HCT116 (cell line): Measurements from ENCODE around the gene KCNQ4. TPM values are rescaled to one million over a fixed set of nuclear protein-coding genes. Genes with fewer than 3 reads are reported as not detected.

ENCODE experiments used
- ATAC-seq: fragments of 200-7000 bp; cut with Tn5 transposase; 2 replicates; pipeline ENCODE4 v1.9.1; 2020; ENCODE audit warnings: mild to moderate bottlenecking, moderate library complexity
- BruUV-seq: library from RNA; stranded (reverse); fragments of 400-500 nt; replicated peaks from 2 replicates; lab custom pipeline; 2021; lab: Mats Ljungman, UMichigan
- CTCF ChIA-PET: fragments of 300-600 bp; sonication (Branson Sonifier 250); formaldehyde crosslinking; loops from one replicate; lab custom pipeline; 2021; ENCODE audit warnings: antibody characterized with exemption; lab: Charles Lee
- POLR2A ChIA-PET: fragments of 300-600, 350-600 bp; sonication (Branson Sonifier 250); formaldehyde crosslinking; loops from one replicate; lab custom pipeline; 2021; ENCODE audit warnings: antibody characterized with exemption; lab: Charles Lee
- RAD21 ChIA-PET, 2 experiments: fragments of 300-600 bp; sonication (Branson Sonifier 250); formaldehyde crosslinking; loops; one replicate each; lab custom pipeline; 2023; ENCODE audit warnings: low total read pairs in 2 of 2; ENCODE audit not compliant: uncharacterized antibody in 2 of 2, unreplicated experiment in 2 of 2, low non-redundant PET in 1 of 2; lab: Charles Lee
- DNase-seq: peaks from one replicate; pipeline ENCODE4 v3.0.0-alpha.2; 2010; ENCODE audit warnings: low read depth, low spot score
- H2AFZ ChIP-seq: fragments of 200-600 bp; shearing (Covaris generic), sonication (generic); 2 replicates; pipeline ENCODE4 v1.6.1; 2017; ENCODE audit warnings: low read depth, mixed run types, mixed read lengths, antibody characterized with exemption, low read length; ENCODE audit not compliant: poor library complexity, severe bottlenecking
- H3K27ac ChIP-seq: 2 replicates; pipeline ENCODE4 v1.5.1; 2012; ENCODE audit warnings: low read depth, low read length
- H3K27me3 ChIP-seq: fragments of 200-600 bp; sonication (generic); 2 replicates; pipeline ENCODE4 v1.6.1; 2016; ENCODE audit warnings: mixed run types, low read length, mixed read lengths; ENCODE audit not compliant: insufficient read depth
- H3K36me3 ChIP-seq, 2 experiments: fragments of 200-500 bp in 1 of 2; fragments of 200-600 bp in 1 of 2; sonication (Bioruptor generic) in 1 of 2; sonication (generic) in 1 of 2; 2 replicates each; pipeline versions ENCODE4 v1.5.1 to v1.6.1; 2014 to 2016; ENCODE audit warnings: low read length in 2 of 2, inconsistent platforms in 1 of 2, mixed read lengths in 1 of 2, mixed run types in 1 of 2; ENCODE audit not compliant: insufficient read depth in 2 of 2, control insufficient read depth in 1 of 2
- H3K4me1 ChIP-seq, 2 experiments: fragments of 200-600 bp in 1 of 2; sonication (generic) in 1 of 2; 2 replicates each; pipeline versions ENCODE4 v1.5.1 to v1.6.1; 2012 to 2017; ENCODE audit warnings: low read length in 2 of 2, inconsistent platforms in 1 of 2, mild to moderate bottlenecking in 1 of 2, mixed read lengths in 1 of 2, mixed run types in 1 of 2, moderate library complexity in 1 of 2; ENCODE audit not compliant: insufficient read depth in 2 of 2, control insufficient read depth in 1 of 2
- H3K4me2 ChIP-seq: fragments of 200-600 bp; sonication (generic); 2 replicates; pipeline ENCODE4 v1.6.1; 2017; ENCODE audit warnings: mixed run types, low read length, mixed read lengths
- H3K4me3 ChIP-seq, 2 experiments: fragments of 200-600 bp in 1 of 2; sonication (generic) in 1 of 2; replicated peaks in 1 of 2; 2 replicates each; pipeline ENCODE4 v1.5.1; 2011 to 2016; ENCODE audit warnings: low read length in 2 of 2, control low read depth in 1 of 2, low read depth in 1 of 2, mild to moderate bottlenecking in 1 of 2, mixed read lengths in 1 of 2, mixed run types in 1 of 2
- H3K79me2 ChIP-seq: fragments of 200-600 bp; sonication (generic); 2 replicates; pipeline ENCODE4 v1.6.1; 2017; ENCODE audit warnings: mild to moderate bottlenecking, mixed run types, low read length, moderate library complexity, mixed read lengths; ENCODE audit not compliant: insufficient read depth
- H3K9ac ChIP-seq: fragments of 200-600 bp; sonication (generic); 2 replicates; pipeline ENCODE4 v1.6.1; 2016; ENCODE audit warnings: low read length, mixed read lengths
- H3K9me2 ChIP-seq: fragments of 200-600 bp; sonication (generic), shearing (Covaris generic); 2 replicates; pipeline ENCODE4 v1.6.1; 2017; ENCODE audit warnings: mixed run types, mild to moderate bottlenecking, moderate library complexity; ENCODE audit not compliant: insufficient read depth
- H3K9me3 ChIP-seq, 2 experiments: fragments of 200-500 bp in 1 of 2; fragments of 200-600 bp in 1 of 2; sonication (Bioruptor generic) in 1 of 2; sonication (generic) in 1 of 2; 2 replicates each; pipeline ENCODE4 v1.6.1; 2014 to 2017; ENCODE audit warnings: low read length in 2 of 2, mixed read lengths in 2 of 2, inconsistent platforms in 1 of 2, low read depth in 1 of 2, mild to moderate bottlenecking in 1 of 2, mixed run types in 1 of 2, moderate library complexity in 1 of 2; ENCODE audit not compliant: control insufficient read depth in 1 of 2, insufficient read depth in 1 of 2
- H4K20me1 ChIP-seq: fragments of 200-600 bp; sonication (generic), shearing (Covaris generic); 2 replicates; pipeline ENCODE4 v1.6.1; 2017; ENCODE audit warnings: mixed run types, mild to moderate bottlenecking, moderate library complexity; ENCODE audit not compliant: insufficient read depth
- CBX3 ChIP-seq: IDR thresholded peaks from 2 replicates; pipeline ENCODE4 v1.6.1; 2012; ENCODE audit warnings: low read depth
- CEBPB ChIP-seq: IDR thresholded peaks from 2 replicates; pipeline ENCODE4 v1.6.1; 2012; ENCODE audit warnings: low read depth
- CTCF ChIP-seq, 3 experiments: fragments of 200-600 bp in 1 of 3; sonication (generic) in 1 of 3; IDR thresholded peaks in 2 of 3; conservative IDR thresholded peaks in 1 of 3; 2 replicates each; pipeline ENCODE4 v1.5.1; 2012 to 2017; ENCODE audit warnings: low read depth in 2 of 3, low read length in 2 of 3, antibody characterized with exemption in 1 of 3, borderline replicate concordance in 1 of 3, control low read depth in 1 of 3, mild to moderate bottlenecking in 1 of 3, mixed read lengths in 1 of 3, mixed run types in 1 of 3, moderate library complexity in 1 of 3; ENCODE audit not compliant: insufficient read depth in 1 of 3
- SRF ChIP-seq: IDR thresholded peaks from 2 replicates; pipeline ENCODE4 v1.6.1; 2012; ENCODE audit warnings: low read depth
- intact Hi-C: fragments of 100-400 bp; cut with micrococcal nuclease; formaldehyde crosslinking; loops from 2 replicates; pipeline ENCODE4 v1.10.0; 2022
- total RNA-seq: library from RNA; stranded (reverse); gene quantifications from one replicate; pipeline ENCODE4 v1.2.1, GENCODE V29; 2021; ENCODE audit not compliant: unreplicated experiment

Gene KCNQ4
- total RNA-seq, 1 experiment from 2014 or later, result 4.1 TPM

- Histone ChIP-seq H3K79me2 (no peaks in the 10 kb centered on the region), H2AFZ (no peak overlapping the region), H4K20me1 (no peaks in the 10 kb centered on the region), H3K9me3 (peaks cover 0 to 8% of the 10 kb centered on the region in 2 experiments; a peak in 1 of 4 replicates), H3K27me3 (no peaks in the 10 kb centered on the region), H3K9me2 (no peaks in the 10 kb centered on the region), H3K36me3 (no peaks in the 10 kb centered on the region), H3K4me3 (no peak overlapping the region), H3K9ac (no peak overlapping the region), H3K4me2 (no peak overlapping the region), H3K4me1 (peaks cover 0 to 21% of the 10 kb centered on the region in 2 experiments; a peak in 1 of 4 replicates), H3K27ac (no peak overlapping the region)
- DNase-seq (no peak), ATAC-seq (no peak)
- intact Hi-C loops, result no loop called here
- POLR2A ChIA-PET, result no interaction called here
- BruUV-seq, result no TSS peak
- TF ChIP-seq CTCF (IDR thresholded peaks at IDR 0.05 in 2 of 3, conservative IDR thresholded peaks at IDR 0.05 in 1 of 3; ENCODE audit: borderline replicate concordance in 1 of 3, insufficient read depth in 1 of 3, low read depth in 2 of 3, low read length in 2 of 3), result no peak
- CTCF ChIA-PET, result interaction anchor here (8.8 kb wide), 1 partner anchor 106 kb away, joined by 202 read pairs; no protein-coding TSS in a partner anchor
- RAD21 ChIA-PET, result no interaction called here
Measured at GRCh38 chr1:40845895-40846294, 62.3 kb downstream of the KCNQ4 start.

DNA sequence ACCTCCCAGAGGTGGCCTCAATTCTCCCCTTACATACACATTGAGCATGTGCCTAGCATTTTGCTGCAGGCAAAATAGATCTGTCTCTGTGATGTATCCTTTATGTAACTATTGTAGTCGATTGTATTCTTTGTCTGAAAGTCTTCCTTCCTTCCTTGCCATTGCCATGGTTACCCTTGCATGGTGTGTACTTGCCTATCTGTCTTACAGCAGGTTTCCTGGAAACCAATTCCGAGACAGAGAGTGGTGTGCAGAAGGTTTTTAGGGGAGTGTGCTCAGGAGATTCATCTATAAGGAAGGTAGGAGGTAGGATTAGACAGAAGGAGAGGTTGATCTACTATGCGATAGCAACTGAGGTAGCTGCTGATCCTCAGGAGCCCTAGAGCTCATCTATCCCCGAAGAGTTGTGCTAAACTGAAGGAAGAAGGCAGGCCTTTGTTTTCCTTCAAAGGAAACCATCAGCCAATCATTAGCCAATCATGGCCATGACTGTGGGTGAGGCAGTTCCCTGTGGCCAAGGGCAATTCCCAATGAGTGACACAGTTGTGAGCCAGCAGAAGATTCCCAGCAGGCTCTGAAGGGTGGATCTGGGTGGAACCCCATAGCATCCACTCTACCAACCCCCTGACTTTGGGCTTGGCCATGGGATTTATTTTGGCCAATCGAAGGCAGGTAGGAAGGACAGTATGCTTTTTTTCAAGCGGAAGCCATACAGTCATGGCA, 63.6 kb downstream of the KCNQ4 start:
- DNase-seq, result no peak
- POLR2A ChIA-PET, result no interaction called here
- intact Hi-C loops, result no loop called here

More for the DNA sequence above, 63.6 kb downstream of the KCNQ4 start:
- Histone ChIP-seq H3K4me1 (peaks cover 0 to 21% of the 10 kb centered on the region in 2 experiments; a peak in 1 of 4 replicates), H2AFZ (no peak overlapping the region), H3K79me2 (no peaks in the 10 kb centered on the region), H3K9me3 (peaks cover 0 to 8% of the 10 kb centered on the region in 2 experiments; a peak in 1 of 4 replicates), H3K27me3 (no peaks in the 10 kb centered on the region), H3K36me3 (no peaks in the 10 kb centered on the region), H3K4me2 (no peak overlapping the region), H3K9ac (no peak overlapping the region), H3K27ac (no peak overlapping the region), H3K4me3 (no peak overlapping the region), H4K20me1 (no peaks in the 10 kb centered on the region)
- ATAC-seq, result no peak
- CTCF ChIA-PET, result interaction anchor here (8.8 kb wide), 1 partner anchor 104 kb away, joined by 202 read pairs; no protein-coding TSS in a partner anchor
- RAD21 ChIA-PET, result no interaction called here
- BruUV-seq, result no TSS peak
- TF ChIP-seq SRF, result no peak
- no peak for TF ChIP-seq CEBPB
- no peak for TF ChIP-seq CBX3
- TF ChIP-seq, all 23 proteins: peak for 0
- H3K9me2 ChIP-seq, result no peaks in the 10 kb centered on the region
